IMR-90 (cell line): ENCODE data around the gene CACNG5.

ENCODE experiments used
- CTCF ChIP-seq: conservative IDR thresholded peaks from 2 replicates; pipeline ENCODE4 v1.5.1; 2012; ENCODE audit warnings: mild to moderate bottlenecking, low read depth, low read length, improper control_type of control experiment
- FOS ChIP-seq: fragments of 150-350 bp; IDR thresholded peaks from 2 replicates; pipeline ENCODE4 v1.6.1; 2016; ENCODE audit warnings: low read depth, low read length
- MAFK ChIP-seq: IDR thresholded peaks from 2 replicates; pipeline ENCODE4 v1.6.1; 2012; ENCODE audit warnings: low read depth, low read length, improper control_type of control experiment
- MXI1 ChIP-seq: IDR thresholded peaks from 2 replicates; pipeline ENCODE4 v1.6.1; 2012; ENCODE audit warnings: low read depth, mild to moderate bottlenecking, low read length, moderate library complexity, borderline replicate concordance
- POLR2A ChIP-seq: IDR thresholded peaks from 2 replicates; pipeline ENCODE4 v1.6.1; 2012; ENCODE audit warnings: mild to moderate bottlenecking, low read depth, low read length
- RAD21 ChIP-seq: IDR thresholded peaks from 2 replicates; pipeline ENCODE4 v1.6.1; 2012; ENCODE audit warnings: low read length, improper control_type of control experiment
- RFX5 ChIP-seq: IDR thresholded peaks from 2 replicates; pipeline ENCODE4 v1.8.0; 2012; ENCODE audit warnings: low read depth, mild to moderate bottlenecking, low read length, moderate library complexity
- USF2 ChIP-seq: fragments of 150-350 bp; IDR thresholded peaks from 2 replicates; pipeline ENCODE4 v1.6.1; 2017; ENCODE audit warnings: mild to moderate bottlenecking, antibody characterized with exemption, low read length, low read depth

GRCh38 chr17:66834426-66834918, 445 bp upstream of the CACNG5 start:
- no peak for TF ChIP-seq CTCF
- TF ChIP-seq POLR2A, result no peak
- TF ChIP-seq MAFK, result no peak
- no peak for TF ChIP-seq RFX5
- no peak for TF ChIP-seq FOS
- no peak for TF ChIP-seq RAD21
- no peak for TF ChIP-seq USF2
- no peak for TF ChIP-seq MXI1
